Measurements from ENCODE around the gene ATP6V0A4. TPM values are rescaled to one million over a fixed set of nuclear protein-coding genes. Genes with fewer than 3 reads are reported as not detected.

ATP6V0A4 gene
- total RNA-seq, 1 experiment from 2014 or later: 1.1 TPM

- no peak for TF ChIP-seq FOXK1 (CRISPR knock-in tag; IDR thresholded peaks at IDR 0.05)
Measured at GRCh38 chr7:138710536-138711385, 87.2 kb downstream of the ATP6V0A4 start (continued).

GRCh38 chr7:138705167-138705566, 92.8 kb downstream of the ATP6V0A4 start:
- Mint-ChIP-seq H3K9me3 (no peaks in the 10 kb centered on the region; the same call in 1 of the 2 replicates), H3K4me1 (peaks cover 3% of the 10 kb centered on the region), H3K4me3 (no peak overlapping the region), H3K27ac (no peak overlapping the region), H3K27me3 (ENCODE audit: low read depth) (no peaks in the 10 kb centered on the region), H3K36me3 (no peaks in the 10 kb centered on the region)
- POLR2A ChIA-PET: no interaction called here
- CTCF ChIA-PET: no interaction called here
- ATAC-seq (no peak), DNase-seq (ENCODE audit: low spot score) (no peak)
- TF ChIP-seq CREM (CRISPR knock-in tag; IDR thresholded peaks at IDR 0.05) (no peak), ZNF219 (CRISPR knock-in tag; IDR thresholded peaks at IDR 0.05; ENCODE audit: borderline replicate concordance) (no peak), CREB1 (CRISPR knock-in tag; IDR thresholded peaks at IDR 0.05) (no peak)

GRCh38 chr7:138701537-138701923, 96.5 kb downstream of the ATP6V0A4 start:
- ATAC-seq (no peak), DNase-seq (ENCODE audit: low spot score) (no peak)
- H3K27ac Mint-ChIP-seq: no peak overlapping the region
- H3K4me1 Mint-ChIP-seq: peaks cover 3% of the 10 kb centered on the region
- CTCF ChIA-PET: interaction anchor here (0.6 kb wide), 1 partner anchor 16 kb away, joined by 3 read pairs; no protein-coding TSS in a partner anchor
- POLR2A ChIA-PET: interaction anchor here (0.7 kb wide), 1 partner anchor 104 kb away, joined by 3 read pairs; no protein-coding TSS in a partner anchor
- TF ChIP-seq NFE2L1 (CRISPR knock-in tag; IDR thresholded peaks at IDR 0.05) (no peak), NR1H2 (CRISPR knock-in tag; IDR thresholded peaks at IDR 0.05) (no peak), ETV6 (CRISPR knock-in tag; IDR thresholded peaks at IDR 0.05) (no peak), AFF4 (CRISPR knock-in tag; IDR thresholded peaks at IDR 0.05; ENCODE audit: borderline replicate concordance) (no peak), ZNF121 (CRISPR knock-in tag; IDR thresholded peaks at IDR 0.05) (no peak), HMGXB4 (CRISPR knock-in tag; IDR thresholded peaks at IDR 0.05) (no peak), FOXP4 (CRISPR knock-in tag; IDR thresholded peaks at IDR 0.05) (no peak), ATF3 (CRISPR knock-in tag; conservative IDR thresholded peaks at IDR 0.05) (no peak), TEAD1 (CRISPR knock-in tag; IDR thresholded peaks at IDR 0.05) (no peak), FOXP1 (CRISPR knock-in tag; IDR thresholded peaks at IDR 0.05; ENCODE audit: borderline replicate concordance) (no peak), ZNF423 (CRISPR knock-in tag; IDR thresholded peaks at IDR 0.05) (no peak)
- H3K27me3 Mint-ChIP-seq (ENCODE audit: low read depth): no peaks in the 10 kb centered on the region
- no peak overlapping the region for H3K4me3 Mint-ChIP-seq
- H3K9me3 Mint-ChIP-seq: no peaks in the 10 kb centered on the region; the same call in 1 of the 2 replicates
- no peaks in the 10 kb centered on the region for H3K36me3 Mint-ChIP-seq
